HG03442 (cell line): Measurements from ENCODE around the gene KCNQ1.

Experiments used
- ATAC-seq: cut with Tn5 transposase; IDR thresholded peaks from one replicate; pipeline ENCODE4 v1.9.1; 2021; ENCODE audit warnings: mild to moderate bottlenecking, moderate library complexity; ENCODE audit not compliant: unreplicated experiment

The KCNQ1 gene

GRCh38 chr11:2521733-2522630 lies 77.2 kb downstream of the KCNQ1 start:
- ATAC-seq: no peak

- ATAC-seq: no peak
Measured at GRCh38 chr11:2522631-2523255, 77.9 kb downstream of the KCNQ1 start.

GRCh38 chr11:2523821-2524391 lies 79.1 kb downstream of the KCNQ1 start:
- ATAC-seq: no peak

- no peak for ATAC-seq
Measured at GRCh38 chr11:2524446-2525165, 79.8 kb downstream of the KCNQ1 start.

- no peak for ATAC-seq
Measured at GRCh38 chr11:2525166-2525861, 80.5 kb downstream of the KCNQ1 start.

GRCh38 chr11:2525941-2526807 lies 81.4 kb downstream of the KCNQ1 start:
- no peak for ATAC-seq

- ATAC-seq: peak; percentile 55
Measured at GRCh38 chr11:2526808-2527381, 82.1 kb downstream of the KCNQ1 start.

- no peak for ATAC-seq
Measured at GRCh38 chr11:2527621-2528291, 82.9 kb downstream of the KCNQ1 start.

- no peak for ATAC-seq
Measured at GRCh38 chr11:2528301-2529050, 83.7 kb downstream of the KCNQ1 start.

GRCh38 chr11:2529173-2529572 lies 84.4 kb downstream of the KCNQ1 start:
- no peak for ATAC-seq

GRCh38 chr11:2529636-2530035 lies 84.8 kb downstream of the KCNQ1 start:
- no peak for ATAC-seq

GRCh38 chr11:2530131-2530854 lies 85.5 kb downstream of the KCNQ1 start:
- no peak for ATAC-seq

GRCh38 chr11:2530855-2531200 lies 86.0 kb downstream of the KCNQ1 start:
- ATAC-seq: no peak

- no peak for ATAC-seq
Measured at GRCh38 chr11:2531277-2531986, 86.6 kb downstream of the KCNQ1 start.

GRCh38 chr11:2531987-2532703 lies 87.3 kb downstream of the KCNQ1 start:
- ATAC-seq: no peak
